Keratinocyte (primary cell): ENCODE results near the gene ATXN8OS. TPM values are rescaled to one million over a fixed set of nuclear protein-coding genes. Genes with fewer than 3 reads are reported as not detected.

ENCODE experiments used
- DNase-seq: peaks from one replicate; pipeline ENCODE4 v3.0.0-alpha.2; 2011; ENCODE audit warnings: low read depth, missing footprints, low spot score
- FAIRE-seq: peaks from 2 replicates; lab custom pipeline; 2011; peaks lifted over from hg19 to GRCh38; lab: Jason Lieb, UNC
- H2AFZ ChIP-seq: 2 replicates; pipeline ENCODE4 v1.6.0; 2012; ENCODE audit warnings: low read length, control low read depth, inconsistent platforms; ENCODE audit not compliant: control insufficient read depth
- H3K27ac ChIP-seq: 2 replicates; pipeline ENCODE4 v1.5.1; 2011; ENCODE audit warnings: low read length; ENCODE audit not compliant: control insufficient read depth, insufficient read depth
- H3K27me3 ChIP-seq: 3 replicates; pipeline ENCODE4 v1.6.0; 2011; ENCODE audit warnings: low read length; ENCODE audit not compliant: control insufficient read depth, insufficient read depth; ENCODE audit errors: extremely low read depth
- H3K36me3 ChIP-seq, 2 experiments: 2 replicates in 1 of 2; 3 replicates in 1 of 2; pipeline ENCODE4 v1.5.1; 2011; ENCODE audit warnings: low read length in 2 of 2, mild to moderate bottlenecking in 1 of 2; ENCODE audit not compliant: control insufficient read depth in 2 of 2, insufficient read depth in 2 of 2; ENCODE audit errors: extremely low read depth in 1 of 2
- H3K4me1 ChIP-seq: 3 replicates; pipeline ENCODE4 v1.5.1; 2011; ENCODE audit warnings: low read length; ENCODE audit not compliant: control insufficient read depth, insufficient read depth; ENCODE audit errors: extremely low read depth
- H3K4me2 ChIP-seq: 3 replicates; pipeline ENCODE4 v1.6.0; 2011; ENCODE audit warnings: low read depth, low read length; ENCODE audit not compliant: control insufficient read depth, insufficient read depth; ENCODE audit errors: extremely low read depth
- H3K4me3 ChIP-seq, 3 experiments: fragments of 200-600 bp in 1 of 3; sonication (generic) in 1 of 3; 2 replicates in 2 of 3; 3 replicates in 1 of 3; pipeline ENCODE4 v1.5.1; 2011 to 2016; ENCODE audit warnings: low read length in 3 of 3, mild to moderate bottlenecking in 3 of 3, control low read depth in 2 of 3, inconsistent platforms in 1 of 3, low read depth in 1 of 3, mixed read lengths in 1 of 3, mixed run types in 1 of 3, moderate library complexity in 1 of 3; ENCODE audit not compliant: control insufficient read depth in 2 of 3, insufficient read depth in 2 of 3; ENCODE audit errors: extremely low read depth in 1 of 3
- H3K79me2 ChIP-seq: 2 replicates; pipeline ENCODE4 v1.6.0; 2012; ENCODE audit warnings: low read length; ENCODE audit not compliant: control insufficient read depth, insufficient read depth
- H3K9ac ChIP-seq: 3 replicates; pipeline ENCODE4 v1.6.0; 2011; ENCODE audit warnings: low read length; ENCODE audit not compliant: control insufficient read depth, insufficient read depth; ENCODE audit errors: extremely low read depth
- H3K9me1 ChIP-seq: 3 replicates; pipeline ENCODE4 v1.6.0; 2011; ENCODE audit warnings: low read length; ENCODE audit not compliant: control insufficient read depth, insufficient read depth; ENCODE audit errors: extremely low read depth
- H3K9me3 ChIP-seq: 2 replicates; pipeline ENCODE4 v1.5.1; 2012; ENCODE audit warnings: low read depth, low read length; ENCODE audit not compliant: control insufficient read depth
- H4K20me1 ChIP-seq: 3 replicates; pipeline ENCODE4 v1.6.0; 2011; ENCODE audit warnings: low read length; ENCODE audit not compliant: control insufficient read depth, insufficient read depth; ENCODE audit errors: extremely low read depth
- EZH2 ChIP-seq: IDR thresholded peaks from one replicate; pipeline ENCODE4 v1.6.1; 2012; ENCODE audit warnings: inconsistent platforms, mild to moderate bottlenecking, low read length, moderate library complexity
- dilution Hi-C: fragments of 300-500 bp; cut with MboI; formaldehyde crosslinking; loops from one replicate; pipeline ENCODE4 v1.7.0; 2020; ENCODE audit warnings: low sequenced_read_pairs; ENCODE audit not compliant: extremely low pct_ligation_motif_present
- polyA plus RNA-seq, 5 experiments: library from polyadenylated mRNA; depleted of rRNA in 3 of 5; stranded (reverse) in 3 of 5; stranded (forward) in 1 of 5; unstranded in 1 of 5; fragments of >200 nt; gene quantifications; 1 replicate in 1 of 5; 2 replicates in 3 of 5; 3 replicates in 1 of 5; pipeline versions ENCODE4 v1.2.1 to v1.2.3, GENCODE V29; 2011 to 2012; ENCODE audit warnings: missing spikeins in 2 of 5, low read depth in 1 of 5, low replicate concordance in 1 of 5
- TF ChIP-seq, protein P1 (sequence below), 3 experiments: IDR thresholded peaks in 1 of 3; conservative IDR thresholded peaks in 1 of 3; optimal IDR thresholded peaks in 1 of 3; 2 replicates in 2 of 3; 3 replicates in 1 of 3; pipeline versions ENCODE3 to v1.5.1; 2011; ENCODE audit warnings: low read length in 3 of 3, mild to moderate bottlenecking in 3 of 3, moderate library complexity in 2 of 3, control low read depth in 1 of 3, inconsistent platforms in 1 of 3; ENCODE audit not compliant: insufficient read depth in 2 of 3; ENCODE audit errors: extremely low read depth in 1 of 3

Gene ATXN8OS
- polyA plus RNA-seq, 1 donor (not counting 4 experiments of a cell fraction or from before 2014, with no cell fraction given) = not detected

DNA sequence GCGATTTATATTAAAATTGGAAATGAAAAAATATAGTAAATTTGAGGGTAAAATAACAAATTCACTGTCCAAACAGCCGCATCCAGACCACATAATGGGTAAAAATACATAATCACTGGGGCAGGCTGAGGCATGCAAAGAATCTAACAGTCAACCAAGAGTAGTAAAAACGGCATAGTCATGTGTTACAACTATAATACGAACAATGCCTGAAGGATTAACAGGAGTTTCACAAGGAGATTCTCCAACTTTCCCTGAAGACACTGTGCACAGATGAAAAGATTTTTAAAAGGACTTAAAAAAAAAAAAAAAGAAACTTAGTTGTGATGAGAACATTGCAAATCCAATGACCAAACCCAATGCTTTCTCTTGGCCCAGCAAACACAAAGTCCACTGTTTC lies 20.4 kb upstream of the ATXN8OS start:
- dilution Hi-C loops = no loop called here
- Histone ChIP-seq H3K9me3 (no peaks in the 10 kb centered on the region), H3K27me3 (no peaks in the 10 kb centered on the region), H3K9ac (no peak overlapping the region), H4K20me1 (no peaks in the 10 kb centered on the region), H3K4me2 (no peak overlapping the region), H3K4me1 (no peaks in the 10 kb centered on the region), H3K27ac (no peak overlapping the region), H3K4me3 (no peak overlapping the region), H3K9me1 (no peaks in the 10 kb centered on the region), H3K36me3 (no peaks in the 10 kb centered on the region), H2AFZ (no peak overlapping the region), H3K79me2 (no peaks in the 10 kb centered on the region)
- no peak for FAIRE-seq
- DNase-seq = no peak
- TF ChIP-seq, protein P1, sequence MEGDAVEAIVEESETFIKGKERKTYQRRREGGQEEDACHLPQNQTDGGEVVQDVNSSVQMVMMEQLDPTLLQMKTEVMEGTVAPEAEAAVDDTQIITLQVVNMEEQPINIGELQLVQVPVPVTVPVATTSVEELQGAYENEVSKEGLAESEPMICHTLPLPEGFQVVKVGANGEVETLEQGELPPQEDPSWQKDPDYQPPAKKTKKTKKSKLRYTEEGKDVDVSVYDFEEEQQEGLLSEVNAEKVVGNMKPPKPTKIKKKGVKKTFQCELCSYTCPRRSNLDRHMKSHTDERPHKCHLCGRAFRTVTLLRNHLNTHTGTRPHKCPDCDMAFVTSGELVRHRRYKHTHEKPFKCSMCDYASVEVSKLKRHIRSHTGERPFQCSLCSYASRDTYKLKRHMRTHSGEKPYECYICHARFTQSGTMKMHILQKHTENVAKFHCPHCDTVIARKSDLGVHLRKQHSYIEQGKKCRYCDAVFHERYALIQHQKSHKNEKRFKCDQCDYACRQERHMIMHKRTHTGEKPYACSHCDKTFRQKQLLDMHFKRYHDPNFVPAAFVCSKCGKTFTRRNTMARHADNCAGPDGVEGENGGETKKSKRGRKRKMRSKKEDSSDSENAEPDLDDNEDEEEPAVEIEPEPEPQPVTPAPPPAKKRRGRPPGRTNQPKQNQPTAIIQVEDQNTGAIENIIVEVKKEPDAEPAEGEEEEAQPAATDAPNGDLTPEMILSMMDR (optimal IDR thresholded peaks at IDR 0.05 in 1 of 3, IDR thresholded peaks at IDR 0.05 in 1 of 3, conservative IDR thresholded peaks at IDR 0.05 in 1 of 3; ENCODE audit: extremely low read depth in 1 of 3, insufficient read depth in 2 of 3, low read length in 3 of 3) = no peak

DNA sequence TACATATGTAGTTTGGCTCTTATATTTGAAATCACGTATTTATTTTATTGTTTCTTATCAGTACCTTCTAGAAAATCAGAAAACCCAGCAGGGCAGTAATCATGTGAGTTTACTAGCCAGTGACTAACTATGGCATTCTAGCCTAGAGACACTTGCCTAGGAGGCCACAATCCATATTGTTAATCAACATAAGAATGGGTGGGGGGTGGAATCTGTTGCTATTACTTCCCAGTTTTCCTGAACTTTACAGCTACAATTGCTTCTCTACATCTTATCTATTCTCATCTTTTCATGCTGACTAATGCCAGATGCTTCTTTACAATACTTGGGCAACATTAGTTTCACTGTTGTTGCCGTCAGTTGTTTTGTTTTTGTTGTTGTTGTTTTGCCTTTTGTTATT lies 18.7 kb upstream of the ATXN8OS start:
- Histone ChIP-seq H3K9me3 (no peaks in the 10 kb centered on the region), H3K9ac (no peak overlapping the region), H2AFZ (no peak overlapping the region), H3K79me2 (no peaks in the 10 kb centered on the region), H3K27me3 (no peaks in the 10 kb centered on the region), H3K4me1 (no peaks in the 10 kb centered on the region), H4K20me1 (no peaks in the 10 kb centered on the region), H3K9me1 (no peaks in the 10 kb centered on the region), H3K27ac (no peak overlapping the region), H3K36me3 (no peaks in the 10 kb centered on the region), H3K4me3 (no peak overlapping the region), H3K4me2 (no peak overlapping the region)
- FAIRE-seq = no peak
- no peak for TF ChIP-seq EZH2
- TF ChIP-seq, protein P1 (optimal IDR thresholded peaks at IDR 0.05 in 1 of 3, IDR thresholded peaks at IDR 0.05 in 1 of 3, conservative IDR thresholded peaks at IDR 0.05 in 1 of 3; ENCODE audit: extremely low read depth in 1 of 3, insufficient read depth in 2 of 3, low read length in 3 of 3) = no peak
- DNase-seq = no peak
- dilution Hi-C loops = no loop called here
